ENCODE measurements around the gene GPR15LG. TPM values are rescaled to one million over a fixed set of nuclear protein-coding genes. Genes with fewer than 3 reads are reported as not detected.

The GPR15LG gene
- polyA plus RNA-seq, 1 experiment, result not detected

- Histone ChIP-seq H3K27me3 (ENCODE audit: control insufficient read depth, insufficient read depth, low read length) (no peaks in the 10 kb centered on the region), H3K4me3 (ENCODE audit: low read depth, low read length) (no peak overlapping the region), H3K36me3 (ENCODE audit: control insufficient read depth, insufficient read depth, low read length) (peaks cover 2% of the 10 kb centered on the region)
- TF ChIP-seq CTCF (IDR thresholded peaks at IDR 0.05; ENCODE audit: insufficient read depth, low read depth, low read length), result no peak
- no peak for DNase-seq (ENCODE audit: low read depth)
- ChIA-PET POLR2A (no interaction called here), CTCF (interaction anchor here (2.6 kb wide), 1 partner anchor 9 kb away, joined by 12 read pairs; no protein-coding TSS in a partner anchor)
Measured at GRCh38 chr10:84156768-84157167, 16.8 kb upstream of the GPR15LG start.

- ChIA-PET POLR2A (no interaction called here), CTCF (interaction anchor here (1.7 kb wide), 1 partner anchor 10 kb away, joined by 6 read pairs; no protein-coding TSS in a partner anchor)
- no peak for DNase-seq (ENCODE audit: low read depth)
Measured at GRCh38 chr10:84158061-84158460, 15.5 kb upstream of the GPR15LG start.

DNA sequence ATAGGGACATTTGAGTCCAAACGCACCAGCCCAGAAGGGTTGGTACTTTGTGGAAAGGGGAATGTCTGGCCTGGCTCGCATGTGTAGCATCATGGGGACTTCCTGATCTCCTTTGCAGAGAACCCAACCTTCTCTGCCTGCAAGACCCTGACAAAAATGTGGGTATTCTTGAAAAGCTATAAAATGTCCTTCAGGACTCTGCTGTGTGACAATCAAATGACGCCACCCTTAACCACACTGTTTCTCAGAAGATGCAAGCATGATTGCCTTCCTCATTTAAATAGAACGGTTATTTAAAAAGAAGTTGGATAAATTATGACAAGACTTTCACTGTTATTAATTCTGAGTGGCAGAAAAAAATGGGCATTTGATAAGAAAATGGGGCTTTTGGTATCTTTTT lies 15.1 kb upstream of the GPR15LG start:
- no peak overlapping the region for H3K4me3 ChIP-seq (ENCODE audit: low read depth, low read length)
- ChIA-PET POLR2A (no interaction called here), CTCF (interaction anchor here (1.7 kb wide), 1 partner anchor 10 kb away, joined by 6 read pairs; no protein-coding TSS in a partner anchor)
- TF ChIP-seq CTCF (IDR thresholded peaks at IDR 0.05; ENCODE audit: insufficient read depth, low read depth, low read length), result no peak
- peaks cover 2% of the 10 kb centered on the region for H3K36me3 ChIP-seq (ENCODE audit: control insufficient read depth, insufficient read depth, low read length)
- DNase-seq (ENCODE audit: low read depth), result no peak
- H3K27me3 ChIP-seq (ENCODE audit: control insufficient read depth, insufficient read depth, low read length), result no peaks in the 10 kb centered on the region

More at GRCh38 chr10:84158061-84158460, 15.5 kb upstream of the GPR15LG start:
- Histone ChIP-seq H3K4me3 (ENCODE audit: low read depth, low read length) (no peak overlapping the region), H3K36me3 (ENCODE audit: control insufficient read depth, insufficient read depth, low read length) (peaks cover 2% of the 10 kb centered on the region), H3K27me3 (ENCODE audit: control insufficient read depth, insufficient read depth, low read length) (no peaks in the 10 kb centered on the region)
- TF ChIP-seq CTCF (IDR thresholded peaks at IDR 0.05; ENCODE audit: insufficient read depth, low read depth, low read length), result no peak

- H3K36me3 ChIP-seq (ENCODE audit: control insufficient read depth, insufficient read depth, low read length), result peaks cover 2% of the 10 kb centered on the region
- H3K4me3 ChIP-seq (ENCODE audit: low read depth, low read length), result no peak overlapping the region
- DNase-seq (ENCODE audit: low read depth), result no peak
- H3K27me3 ChIP-seq (ENCODE audit: control insufficient read depth, insufficient read depth, low read length), result no peaks in the 10 kb centered on the region
- POLR2A ChIA-PET, result no interaction called here
- TF ChIP-seq CTCF (IDR thresholded peaks at IDR 0.05; ENCODE audit: insufficient read depth, low read depth, low read length), result no peak
- CTCF ChIA-PET, result interaction anchor here (1.7 kb wide), 1 partner anchor 11 kb away, joined by 6 read pairs; no protein-coding TSS in a partner anchor
Measured at GRCh38 chr10:84159076-84159685, 14.4 kb upstream of the GPR15LG start.

DNA sequence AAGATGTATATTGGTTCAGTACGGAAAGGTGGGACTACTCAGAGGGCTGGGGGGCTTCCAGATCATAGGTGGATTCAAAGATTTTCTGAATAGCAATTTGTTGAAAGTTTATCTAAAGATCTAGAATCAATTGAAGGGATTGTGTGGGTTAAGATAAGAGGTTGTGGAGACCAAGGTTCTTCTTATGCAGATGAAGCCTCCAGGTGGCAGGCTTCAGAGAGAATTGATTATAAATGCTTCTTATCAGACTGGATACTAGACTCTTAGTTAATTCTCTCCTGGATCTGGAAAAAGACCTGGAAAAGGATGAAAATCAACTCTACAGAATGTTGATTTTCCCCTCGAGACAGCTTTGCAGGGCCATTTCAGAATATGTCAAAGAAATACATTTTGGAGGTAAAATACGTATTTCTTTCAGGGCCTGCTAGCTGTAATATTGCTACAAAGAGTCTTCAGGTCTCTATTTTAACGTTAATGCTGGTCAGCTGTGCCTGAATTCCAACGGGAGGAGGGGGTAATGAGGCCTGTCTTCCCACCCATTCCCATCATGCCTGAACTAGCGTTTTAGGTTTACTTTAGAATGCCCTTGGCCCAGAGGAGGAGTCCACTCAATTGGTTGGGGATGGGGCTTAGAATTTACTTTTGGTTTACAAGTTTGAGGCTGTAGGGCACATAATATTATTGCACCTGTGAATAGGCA lies 12.8 kb upstream of the GPR15LG start:
- POLR2A ChIA-PET, result no interaction called here

More for the DNA sequence above, 12.8 kb upstream of the GPR15LG start:
- DNase-seq (ENCODE audit: low read depth), result no peak
- H3K36me3 ChIP-seq (ENCODE audit: control insufficient read depth, insufficient read depth, low read length), result no peaks in the 10 kb centered on the region
- CTCF ChIA-PET, result no interaction called here
- no peak overlapping the region for H3K4me3 ChIP-seq (ENCODE audit: low read depth, low read length)
- H3K27me3 ChIP-seq (ENCODE audit: control insufficient read depth, insufficient read depth, low read length), result peaks cover 2% of the 10 kb centered on the region; the same call in 1 of the 2 replicates
- no peak for TF ChIP-seq CTCF (IDR thresholded peaks at IDR 0.05; ENCODE audit: insufficient read depth, low read depth, low read length)
